Parathyroid adenoma (tissue), 2 donors: ENCODE data around the gene ARHGDIB.

Experiments
- H2AFZ ChIP-seq: fragments of 300-600 bp; sonication (generic); one replicate; pipeline ENCODE4 v1.7.0; 2017; ENCODE audit warnings: antibody characterized with exemption, mild to moderate bottlenecking
- H3K27ac ChIP-seq: fragments of 300-600 bp; sonication (generic); one replicate; pipeline ENCODE4 v1.7.0; 2017
- H3K27me3 ChIP-seq: fragments of 300-600 bp; sonication (generic); one replicate; pipeline ENCODE4 v1.7.0; 2017; ENCODE audit warnings: low read length; ENCODE audit not compliant: control insufficient read depth, insufficient read depth
- H3K36me3 ChIP-seq: fragments of 300-600 bp; sonication (generic); one replicate; pipeline ENCODE4 v1.7.0; 2017; ENCODE audit warnings: low read length; ENCODE audit not compliant: control insufficient read depth, insufficient read depth
- H3K4me1 ChIP-seq: fragments of 300-600 bp; sonication (generic); one replicate; pipeline ENCODE4 v1.7.0; 2017; ENCODE audit warnings: control low read depth
- H3K4me2 ChIP-seq: fragments of 300-600 bp; sonication (generic); one replicate; pipeline ENCODE4 v1.7.0; 2017; ENCODE audit warnings: low read length
- H3K4me3 ChIP-seq: fragments of 300-600 bp; sonication (generic); one replicate; pipeline ENCODE4 v1.7.0; 2017; ENCODE audit warnings: low read depth, low read length
- H3K79me2 ChIP-seq: fragments of 300-600 bp; sonication (generic); one replicate; pipeline ENCODE4 v1.7.0; 2017; ENCODE audit warnings: control low read depth
- H3K9ac ChIP-seq: fragments of 300-600 bp; sonication (generic); one replicate; pipeline ENCODE4 v1.7.0; 2017; ENCODE audit warnings: mild to moderate bottlenecking
- H3K9me3 ChIP-seq: fragments of 300-600 bp; sonication (generic); one replicate; pipeline ENCODE4 v1.7.0; 2017; ENCODE audit warnings: low read length; ENCODE audit not compliant: control insufficient read depth
- CTCF ChIP-seq: fragments of 300-600 bp; sonication (generic); IDR thresholded peaks from one replicate; pipeline ENCODE4 v1.7.0; 2017; ENCODE audit warnings: antibody characterized with exemption, mild to moderate bottlenecking
- donor health status: primary hyperparathyroidism.

Gene ARHGDIB

GRCh38 chr12:14931359-14931758 is 30.0 kb downstream of the ARHGDIB start:
- Histone ChIP-seq H2AFZ (no peak overlapping the region), H3K4me2 (no peak overlapping the region), H3K4me1 (no peaks in the 10 kb centered on the region), H3K36me3 (no peaks in the 10 kb centered on the region), H3K79me2 (no peaks in the 10 kb centered on the region), H3K9ac (no peak overlapping the region), H3K27ac (no peak overlapping the region), H3K4me3 (no peak overlapping the region), H3K27me3 (no peaks in the 10 kb centered on the region), H3K9me3 (no peaks in the 10 kb centered on the region)
- TF ChIP-seq CTCF = no peak

GRCh38 chr12:14930299-14930698 is 31.1 kb downstream of the ARHGDIB start:
- H3K9ac ChIP-seq = no peak overlapping the region
- no peak for TF ChIP-seq CTCF
- H3K9me3 ChIP-seq = no peaks in the 10 kb centered on the region
- no peak overlapping the region for H3K27ac ChIP-seq
- no peak overlapping the region for H2AFZ ChIP-seq
- H3K4me1 ChIP-seq = no peaks in the 10 kb centered on the region
- H3K27me3 ChIP-seq = no peaks in the 10 kb centered on the region
- H3K79me2 ChIP-seq = no peaks in the 10 kb centered on the region
- H3K4me2 ChIP-seq = no peak overlapping the region
- no peaks in the 10 kb centered on the region for H3K36me3 ChIP-seq
- no peak overlapping the region for H3K4me3 ChIP-seq

GRCh38 chr12:14928931-14929330 is 32.5 kb downstream of the ARHGDIB start:
- Histone ChIP-seq H3K9ac (no peak overlapping the region), H2AFZ (no peak overlapping the region), H3K4me2 (no peak overlapping the region), H3K4me1 (no peaks in the 10 kb centered on the region), H3K27me3 (no peaks in the 10 kb centered on the region), H3K79me2 (no peaks in the 10 kb centered on the region), H3K27ac (no peak overlapping the region), H3K36me3 (no peaks in the 10 kb centered on the region), H3K4me3 (no peak overlapping the region), H3K9me3 (no peaks in the 10 kb centered on the region)
- no peak for TF ChIP-seq CTCF

GRCh38 chr12:14927267-14927666 is 34.1 kb downstream of the ARHGDIB start:
- H3K4me3 ChIP-seq = no peak overlapping the region
- H3K27me3 ChIP-seq = no peaks in the 10 kb centered on the region
- no peaks in the 10 kb centered on the region for H3K4me1 ChIP-seq
- H2AFZ ChIP-seq = no peak overlapping the region
- H3K36me3 ChIP-seq = no peaks in the 10 kb centered on the region
- no peaks in the 10 kb centered on the region for H3K9me3 ChIP-seq
- no peak for TF ChIP-seq CTCF
- no peak overlapping the region for H3K4me2 ChIP-seq
- no peak overlapping the region for H3K27ac ChIP-seq
- no peak overlapping the region for H3K9ac ChIP-seq
- H3K79me2 ChIP-seq = no peaks in the 10 kb centered on the region

- H3K4me3 ChIP-seq = no peak overlapping the region
- no peak overlapping the region for H2AFZ ChIP-seq
- no peaks in the 10 kb centered on the region for H3K9me3 ChIP-seq
- H3K9ac ChIP-seq = no peak overlapping the region
- no peaks in the 10 kb centered on the region for H3K27me3 ChIP-seq
- no peak overlapping the region for H3K4me2 ChIP-seq
- TF ChIP-seq CTCF = no peak
- peaks cover 2% of the 10 kb centered on the region for H3K36me3 ChIP-seq
- H3K4me1 ChIP-seq = no peaks in the 10 kb centered on the region
- no peak overlapping the region for H3K27ac ChIP-seq
- no peaks in the 10 kb centered on the region for H3K79me2 ChIP-seq
Observed at GRCh38 chr12:14924541-14924940, 36.9 kb downstream of the ARHGDIB start.
